Measurements from ENCODE around the gene CDC25A.

DNA sequence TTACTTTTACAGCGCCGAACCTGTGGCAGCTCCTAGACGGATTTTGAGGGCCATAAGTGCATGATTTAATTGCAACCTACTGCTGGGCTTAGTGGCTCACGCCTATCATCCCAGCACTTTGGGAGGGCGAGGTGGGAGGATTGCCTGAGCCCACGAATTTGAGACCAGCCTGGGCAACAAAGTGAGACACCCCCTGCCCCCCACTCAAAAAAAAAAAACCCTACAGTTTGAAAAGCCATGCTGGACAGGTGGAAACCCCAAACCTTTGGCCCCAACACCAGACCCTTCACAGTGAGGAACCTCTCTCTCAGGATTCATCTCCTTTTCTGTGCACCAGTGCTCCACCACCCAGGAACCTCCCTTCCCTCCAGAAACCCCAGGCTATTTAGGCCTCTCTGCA, 1.1 kb upstream of the CDC25A start:
- TF ChIP-seq TCF4 (CRISPR knock-in tag; IDR thresholded peaks at IDR 0.05; ENCODE audit: borderline replicate concordance) (no peak), ARNTL (CRISPR knock-in tag; IDR thresholded peaks at IDR 0.05; ENCODE audit: borderline replicate concordance, low read depth) (no peak), ZFP30 (CRISPR knock-in tag; IDR thresholded peaks at IDR 0.05) (no peak), ISL1 (CRISPR knock-in tag; IDR thresholded peaks at IDR 0.05) (no peak), ZC3H10 (CRISPR knock-in tag; IDR thresholded peaks at IDR 0.05) (no peak), TOX (CRISPR knock-in tag; IDR thresholded peaks at IDR 0.05; ENCODE audit: borderline replicate concordance) (no peak), ZFP3 (CRISPR knock-in tag; IDR thresholded peaks at IDR 0.05) (no peak), ZNF70 (CRISPR knock-in tag; IDR thresholded peaks at IDR 0.05) (no peak), ESRRG (CRISPR knock-in tag; IDR thresholded peaks at IDR 0.05) (no peak), OSR1 (CRISPR knock-in tag; IDR thresholded peaks at IDR 0.05) (no peak), ZNF8 (CRISPR knock-in tag; IDR thresholded peaks at IDR 0.05) (no peak), GLIS3 (CRISPR knock-in tag; IDR thresholded peaks at IDR 0.05) (no peak)
- TF ChIP-seq, protein P1, sequence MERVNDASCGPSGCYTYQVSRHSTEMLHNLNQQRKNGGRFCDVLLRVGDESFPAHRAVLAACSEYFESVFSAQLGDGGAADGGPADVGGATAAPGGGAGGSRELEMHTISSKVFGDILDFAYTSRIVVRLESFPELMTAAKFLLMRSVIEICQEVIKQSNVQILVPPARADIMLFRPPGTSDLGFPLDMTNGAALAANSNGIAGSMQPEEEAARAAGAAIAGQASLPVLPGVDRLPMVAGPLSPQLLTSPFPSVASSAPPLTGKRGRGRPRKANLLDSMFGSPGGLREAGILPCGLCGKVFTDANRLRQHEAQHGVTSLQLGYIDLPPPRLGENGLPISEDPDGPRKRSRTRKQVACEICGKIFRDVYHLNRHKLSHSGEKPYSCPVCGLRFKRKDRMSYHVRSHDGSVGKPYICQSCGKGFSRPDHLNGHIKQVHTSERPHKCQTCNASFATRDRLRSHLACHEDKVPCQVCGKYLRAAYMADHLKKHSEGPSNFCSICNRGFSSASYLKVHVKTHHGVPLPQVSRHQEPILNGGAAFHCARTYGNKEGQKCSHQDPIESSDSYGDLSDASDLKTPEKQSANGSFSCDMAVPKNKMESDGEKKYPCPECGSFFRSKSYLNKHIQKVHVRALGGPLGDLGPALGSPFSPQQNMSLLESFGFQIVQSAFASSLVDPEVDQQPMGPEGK (CRISPR knock-in tag; IDR thresholded peaks at IDR 0.05; ENCODE audit: borderline replicate concordance) = no peak

All from SK-N-SH treated with all-trans-retinoic acid at 6 μM for 48 hours (cell line).